Measurements from ENCODE around the gene EMID1.
"Not testable (repeated sequence)": the region's sequence is repeated elsewhere in the genome, so short reads cannot be mapped to it uniquely, and the experiment has no call there.

The EMID1 gene

DNA sequence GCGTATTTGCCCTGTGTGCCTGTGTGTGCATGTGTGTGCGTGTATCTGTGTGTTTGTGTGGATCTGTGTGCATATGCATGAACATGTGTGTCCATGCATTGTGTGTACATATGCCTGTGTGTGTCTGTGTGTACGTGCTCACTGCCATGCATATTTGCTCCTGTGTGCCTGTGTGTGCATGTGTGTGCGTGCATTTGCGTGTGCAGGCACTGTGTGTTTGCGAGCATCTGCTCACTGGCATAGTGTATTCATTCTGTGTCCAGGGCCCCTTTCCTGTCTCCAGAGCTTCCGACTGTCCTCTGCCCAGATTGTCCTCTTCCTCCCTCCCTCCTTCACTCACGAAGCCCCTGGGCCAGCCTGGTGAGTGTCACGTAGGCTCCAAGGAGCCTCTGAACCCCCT, 5.8 kb downstream of the EMID1 start:
- DNase-seq: no peak

DNA sequence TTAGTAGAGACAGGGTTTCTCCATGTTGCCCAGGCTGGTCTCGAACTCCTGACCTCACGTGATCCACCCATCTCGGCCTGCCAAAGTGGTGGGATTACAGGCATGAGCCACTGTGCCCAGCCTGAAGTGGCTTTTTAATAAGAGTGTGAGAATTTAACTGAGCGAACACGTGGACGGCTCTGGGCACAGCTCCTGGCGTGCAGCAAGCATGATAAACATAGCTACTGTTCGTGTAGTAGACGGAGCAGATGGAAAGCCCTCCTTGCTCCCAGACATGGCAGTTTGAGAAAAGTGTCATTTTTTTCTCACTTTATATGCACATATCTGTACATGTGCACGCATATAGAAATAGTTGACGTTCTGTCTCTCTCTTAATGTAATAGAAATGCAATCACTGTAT, 7.0 kb downstream of the EMID1 start:
- no peak for DNase-seq

DNA sequence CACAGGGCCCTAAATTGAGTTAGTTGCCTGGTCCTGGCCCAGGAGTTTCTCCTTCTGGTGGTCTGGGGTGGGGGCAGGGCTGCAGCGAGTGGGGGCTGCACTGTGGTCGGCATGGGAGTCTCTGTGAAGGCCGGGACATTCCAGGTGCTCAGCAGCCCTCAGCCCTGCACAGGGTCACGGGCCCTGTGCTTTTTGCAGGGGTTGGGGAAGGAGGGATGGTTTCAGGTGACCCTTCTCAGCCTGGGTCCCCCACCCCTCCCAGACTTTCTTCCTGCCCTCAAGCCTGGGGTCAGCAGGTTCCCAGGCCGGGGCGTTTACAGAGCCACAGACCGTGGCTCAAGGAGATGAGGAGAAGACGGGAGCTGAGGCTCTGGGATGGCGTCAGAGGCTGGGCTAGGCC, 7.8 kb downstream of the EMID1 start:
- no peak for DNase-seq

DNA sequence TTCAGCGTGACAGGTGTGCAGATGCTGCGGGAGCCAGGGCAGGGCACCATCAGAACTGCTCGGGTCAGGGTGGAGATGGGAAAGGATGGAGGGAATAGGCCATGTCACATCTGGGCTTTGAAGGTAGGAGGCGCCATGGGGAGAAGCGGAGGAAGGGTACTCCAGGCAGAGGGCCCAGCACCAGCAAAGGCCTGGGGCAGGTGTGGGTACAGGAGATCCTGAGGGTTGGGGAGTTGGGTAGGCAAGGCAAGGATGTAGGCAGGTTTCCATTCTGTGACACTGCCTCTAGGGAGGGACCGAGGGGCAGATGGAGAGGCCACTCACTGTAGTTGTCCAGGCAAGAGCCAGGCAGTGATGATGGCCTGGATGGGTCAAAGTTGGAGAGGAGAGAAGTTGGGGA, 8.5 kb downstream of the EMID1 start:
- DNase-seq: no peak

DNA sequence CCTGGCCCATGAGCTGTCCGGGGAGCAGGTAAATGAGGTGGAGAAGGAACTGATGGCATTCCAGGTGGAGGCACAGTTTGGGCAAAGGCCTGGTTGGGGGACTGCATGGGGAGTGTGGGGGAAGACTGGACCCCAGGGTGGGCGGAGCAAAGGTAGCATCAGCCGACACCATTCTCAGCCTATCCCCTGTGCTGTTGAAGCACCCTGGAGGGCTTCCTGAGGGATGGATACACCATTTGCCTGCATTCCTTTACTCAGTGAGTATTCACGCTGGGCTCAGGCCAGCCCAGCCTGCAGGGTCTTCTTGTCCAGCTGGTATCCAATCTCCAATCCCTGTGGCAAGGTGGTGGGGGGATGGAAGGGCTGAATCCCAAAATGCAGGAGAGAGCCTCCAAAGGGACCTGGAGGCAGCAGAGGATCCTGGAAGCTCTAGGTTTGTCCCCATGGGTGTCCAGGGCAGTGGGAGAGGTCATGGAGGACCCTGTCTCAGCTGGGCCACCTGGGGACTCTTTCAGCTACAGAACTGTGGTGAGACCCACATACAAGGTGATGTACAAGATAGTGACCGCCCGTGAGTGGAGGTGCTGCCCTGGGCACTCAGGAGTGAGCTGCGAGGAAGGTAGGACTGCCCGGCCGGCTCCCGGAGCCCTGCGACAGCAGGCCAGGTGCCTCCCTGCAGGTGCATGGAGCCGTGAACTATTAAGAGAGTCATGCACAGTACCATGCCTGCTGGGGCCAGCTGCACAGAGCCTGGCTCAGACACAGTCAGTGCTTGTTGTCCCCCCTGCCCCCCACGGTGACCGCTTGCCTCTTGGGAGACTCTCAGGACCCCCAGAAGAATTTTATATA, 9.5 kb downstream of the EMID1 start:
- DNase-seq: no peak

DNA sequence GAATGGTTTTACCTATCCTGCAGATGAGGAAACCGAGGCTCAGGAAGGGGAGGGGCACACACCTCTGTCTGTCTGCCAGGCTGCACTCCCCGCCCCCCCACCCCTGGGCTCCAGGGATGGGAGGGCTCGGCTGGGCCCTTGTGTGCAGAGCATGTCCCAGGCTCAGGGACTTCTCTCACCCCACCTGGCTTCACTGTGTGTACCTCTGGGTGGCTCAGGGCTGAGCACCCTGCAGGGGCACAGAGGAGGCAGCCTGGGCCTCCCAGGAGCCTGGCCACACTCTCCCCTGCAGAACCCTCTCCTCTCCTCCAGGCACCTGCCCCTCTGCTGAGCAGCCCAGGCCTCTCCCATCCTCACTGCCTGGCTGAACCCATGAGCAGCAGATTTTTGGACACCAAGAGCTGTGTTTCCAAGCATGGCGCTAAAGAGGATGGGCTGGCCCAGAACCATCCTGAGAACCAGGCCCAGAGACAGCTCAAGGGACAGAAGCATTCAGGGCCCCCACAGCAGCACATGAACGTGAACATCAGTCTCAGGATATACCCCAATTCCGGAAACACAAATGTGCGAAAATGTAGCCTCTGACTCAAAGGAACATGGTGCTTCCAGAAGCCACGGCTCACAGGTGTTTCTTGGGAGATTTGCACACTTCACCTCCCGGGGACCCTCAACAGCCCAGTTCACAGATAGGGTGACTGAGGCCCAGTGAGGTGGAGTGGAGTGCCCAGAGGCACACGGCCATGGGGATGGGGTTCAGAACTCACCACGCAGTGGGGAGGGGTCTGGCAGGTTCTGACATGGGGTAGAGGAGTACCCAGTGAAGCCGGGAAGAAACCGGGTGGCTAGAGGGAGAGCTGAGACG, 10.5 kb downstream of the EMID1 start:
- DNase-seq: no peak

DNA sequence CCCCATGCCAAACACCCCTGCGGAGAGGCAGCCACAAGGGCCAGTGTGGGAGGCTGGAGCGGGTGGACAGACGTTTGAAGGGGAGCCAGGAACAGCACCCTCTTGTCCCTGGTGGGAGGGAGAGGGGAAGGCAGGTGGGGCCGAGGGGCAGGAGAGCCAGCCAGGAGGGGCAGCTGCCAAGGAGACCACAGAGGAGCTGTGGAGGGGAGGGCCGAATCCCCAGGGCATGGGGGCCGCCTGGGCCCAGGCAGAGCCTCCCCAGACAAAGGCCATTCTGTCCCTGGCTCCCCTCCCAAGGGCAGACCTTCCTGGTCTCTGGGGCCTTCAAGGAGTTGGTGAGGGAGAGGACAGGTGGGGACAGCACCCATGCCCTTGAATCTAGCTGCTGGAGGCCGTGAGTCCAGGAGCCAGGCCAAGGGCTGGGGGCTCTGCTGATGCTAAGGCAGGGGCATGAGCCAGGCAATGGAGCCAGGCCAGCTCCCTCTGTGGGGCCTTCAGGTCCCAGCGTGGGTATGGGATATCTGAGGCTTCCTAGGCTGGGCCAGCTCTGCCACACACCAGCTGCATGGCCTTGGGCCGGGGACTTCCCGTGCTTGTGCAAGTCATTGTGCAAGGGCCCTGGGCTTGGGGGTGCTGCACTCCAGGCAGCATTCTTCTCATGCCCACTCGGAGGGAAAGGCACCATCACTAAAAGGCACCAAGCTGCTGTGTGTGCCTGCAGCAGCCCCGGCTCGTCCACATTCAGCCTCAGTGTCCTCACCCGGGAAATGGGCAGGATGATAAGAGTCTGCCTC, 11.4 kb downstream of the EMID1 start:
- no peak for DNase-seq

DNA sequence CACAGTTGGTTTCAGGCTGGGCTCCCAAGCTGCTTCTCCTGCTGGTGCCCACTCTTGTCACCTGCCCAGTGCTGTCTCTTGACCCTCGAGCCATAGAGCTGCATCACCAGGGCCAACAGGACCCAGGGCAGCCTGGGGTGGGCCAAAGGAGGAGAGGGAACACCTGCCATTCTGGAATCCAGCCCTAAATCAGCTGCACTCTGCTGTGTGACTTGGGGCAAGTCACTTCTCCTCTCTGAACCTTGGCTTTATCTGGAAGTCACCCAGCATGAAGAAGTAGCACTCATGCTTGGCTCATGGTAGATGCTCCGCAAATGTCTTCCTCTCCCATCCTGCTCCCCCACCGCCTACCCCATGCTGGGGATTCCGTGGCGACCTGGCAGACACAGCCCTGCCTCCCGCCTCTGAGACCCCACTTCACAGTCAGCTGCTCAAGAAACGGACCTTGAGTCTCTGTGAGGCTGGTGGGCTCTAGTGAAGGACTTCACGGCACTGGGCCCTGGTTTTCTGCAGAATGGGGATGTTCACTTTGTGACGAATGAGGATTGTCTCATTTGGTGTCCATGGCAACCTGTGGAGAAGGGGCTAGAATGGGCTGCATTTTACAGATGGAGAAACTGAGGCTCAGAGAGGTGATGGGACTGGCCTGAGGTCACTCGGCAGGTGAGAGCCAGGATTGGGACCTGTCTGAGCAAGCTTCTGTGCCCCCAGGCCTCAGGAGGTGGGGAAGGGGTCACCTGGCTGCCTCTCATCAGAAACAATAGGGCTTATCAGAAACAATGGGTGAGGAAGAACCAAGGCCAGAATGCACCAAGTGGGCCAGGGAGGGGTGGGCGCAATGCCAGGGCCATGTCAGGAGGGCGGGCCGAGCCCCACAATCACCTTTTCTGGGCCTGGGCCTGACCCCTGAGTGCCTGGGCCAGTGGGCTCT, 12.4 kb downstream of the EMID1 start:
- DNase-seq: no peak

DNA sequence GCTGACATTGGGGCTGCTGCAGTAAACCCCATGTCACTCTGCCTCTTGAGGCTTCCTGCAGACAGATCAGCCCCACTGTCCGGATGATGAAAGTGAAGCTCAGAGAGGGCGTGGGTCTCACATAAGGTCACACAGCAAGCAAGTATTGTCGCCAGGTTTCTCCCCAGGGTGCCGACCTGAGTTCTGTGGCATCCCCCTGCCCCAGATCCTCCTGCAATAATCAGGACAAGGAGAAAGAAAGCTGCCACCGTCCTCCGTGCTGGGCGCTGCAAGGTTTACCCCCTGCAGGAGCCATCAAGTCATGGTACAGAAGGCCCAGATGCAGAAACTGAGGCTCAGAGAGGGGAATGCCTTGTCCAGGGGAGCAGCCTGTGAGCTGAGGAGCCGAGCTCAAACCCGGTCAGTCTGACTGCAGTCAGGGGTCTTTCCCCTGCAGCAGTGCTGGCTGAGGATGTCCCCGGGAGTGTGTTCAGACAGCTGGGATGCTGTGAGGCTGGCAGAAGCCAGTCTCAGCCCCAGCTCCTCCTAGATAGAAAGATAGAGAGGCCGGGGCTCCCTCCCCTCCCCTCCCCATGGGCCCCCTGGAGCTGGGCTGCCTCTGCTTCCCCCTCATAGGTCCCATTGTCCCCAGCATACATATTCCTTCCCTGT, 13.2 kb downstream of the EMID1 start:
- no peak for DNase-seq

DNA sequence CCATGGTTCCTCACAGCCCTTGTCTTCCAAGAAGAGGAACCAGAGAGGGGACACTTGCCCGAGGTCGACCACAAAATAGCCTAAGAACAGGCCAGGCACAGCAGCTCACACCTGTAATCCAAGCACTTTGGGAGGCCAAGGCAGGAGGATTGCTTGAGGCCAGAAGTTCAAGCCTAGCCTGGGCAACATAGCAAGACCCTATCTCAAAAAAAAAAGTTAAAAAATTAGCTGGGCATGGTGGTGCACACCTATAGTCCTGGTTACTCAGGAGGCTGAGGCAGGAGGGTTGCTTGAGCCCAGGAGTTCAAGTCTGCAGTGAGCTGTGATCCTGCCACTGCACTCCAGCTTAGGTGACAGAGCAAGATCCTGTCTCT, 13.7 kb downstream of the EMID1 start:
- DNase-seq: not testable (repeated sequence)

DNA sequence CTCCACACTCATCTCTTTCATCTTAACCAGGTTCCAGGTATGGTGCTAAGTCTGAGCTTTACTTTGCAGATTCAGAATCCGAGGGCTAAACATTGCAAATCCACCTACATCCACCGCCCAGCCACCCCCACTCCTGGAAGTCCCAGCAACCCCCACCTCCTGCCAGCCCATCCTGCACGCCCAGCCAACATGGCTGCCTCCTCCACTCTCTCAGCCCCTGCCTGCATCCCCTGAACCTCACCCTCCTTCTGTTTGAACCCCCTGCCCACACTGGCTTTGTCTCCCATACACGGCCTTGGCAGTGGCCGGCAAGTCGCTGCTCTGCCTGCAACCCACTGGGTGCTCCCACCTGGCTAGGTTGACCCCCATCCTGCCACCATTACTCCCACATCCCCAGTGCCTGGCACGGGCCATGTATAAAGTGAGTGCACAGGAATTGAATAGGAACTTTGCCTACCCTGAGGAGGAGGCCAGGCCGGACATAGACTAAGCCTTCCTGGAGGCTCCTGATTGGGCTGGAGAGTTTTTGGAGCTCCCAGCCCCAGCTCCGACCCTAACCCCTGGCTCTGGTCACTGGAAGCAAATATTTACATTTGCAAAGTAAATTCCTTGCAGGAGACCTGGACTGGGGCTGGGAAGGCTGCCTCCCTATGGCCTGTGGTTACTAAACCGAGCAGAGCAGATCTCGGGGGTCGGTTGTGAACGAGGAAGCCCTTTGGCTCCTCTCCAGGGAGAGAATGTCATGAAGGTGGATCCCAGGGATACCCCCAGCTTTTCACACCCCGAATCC, 14.4 kb downstream of the EMID1 start:
- no peak for DNase-seq

DNA sequence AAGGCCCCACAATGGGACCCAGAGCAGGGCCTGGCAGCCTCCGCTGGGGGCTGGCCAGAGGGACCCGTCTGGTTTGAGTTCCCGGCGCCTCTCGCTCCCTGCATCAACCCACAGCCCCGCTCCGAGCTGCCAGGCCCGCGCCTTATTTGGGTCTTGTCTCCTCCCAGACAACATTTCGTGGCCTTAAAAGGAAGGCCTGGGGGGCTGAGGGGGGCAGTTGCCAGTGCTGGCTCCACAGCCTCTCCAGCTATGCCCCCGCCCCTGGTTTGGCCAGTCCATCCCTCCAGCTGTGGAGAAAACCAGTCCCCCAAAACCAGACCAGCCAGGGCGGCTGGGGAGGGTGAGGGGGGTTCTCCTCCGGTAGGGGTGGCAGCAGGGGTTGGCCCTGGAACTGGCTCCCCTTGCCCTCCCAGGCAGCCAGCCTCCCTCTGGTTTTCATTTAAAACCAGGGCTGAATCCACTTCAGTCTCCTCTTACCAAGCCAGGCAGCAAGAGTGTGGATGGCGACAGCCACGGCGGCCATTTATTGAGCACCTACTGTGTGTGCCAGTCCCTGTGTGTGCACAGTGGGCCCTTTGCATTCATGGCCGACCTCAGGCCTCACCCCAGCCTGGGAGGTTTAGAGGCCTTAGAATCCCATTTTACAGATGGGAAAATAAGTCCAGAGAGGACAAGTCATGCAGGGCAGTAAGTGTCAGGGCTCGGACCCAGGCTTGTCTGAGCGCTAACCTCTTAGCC, 18.6 kb downstream of the EMID1 start:
- no peak for DNase-seq

DNA sequence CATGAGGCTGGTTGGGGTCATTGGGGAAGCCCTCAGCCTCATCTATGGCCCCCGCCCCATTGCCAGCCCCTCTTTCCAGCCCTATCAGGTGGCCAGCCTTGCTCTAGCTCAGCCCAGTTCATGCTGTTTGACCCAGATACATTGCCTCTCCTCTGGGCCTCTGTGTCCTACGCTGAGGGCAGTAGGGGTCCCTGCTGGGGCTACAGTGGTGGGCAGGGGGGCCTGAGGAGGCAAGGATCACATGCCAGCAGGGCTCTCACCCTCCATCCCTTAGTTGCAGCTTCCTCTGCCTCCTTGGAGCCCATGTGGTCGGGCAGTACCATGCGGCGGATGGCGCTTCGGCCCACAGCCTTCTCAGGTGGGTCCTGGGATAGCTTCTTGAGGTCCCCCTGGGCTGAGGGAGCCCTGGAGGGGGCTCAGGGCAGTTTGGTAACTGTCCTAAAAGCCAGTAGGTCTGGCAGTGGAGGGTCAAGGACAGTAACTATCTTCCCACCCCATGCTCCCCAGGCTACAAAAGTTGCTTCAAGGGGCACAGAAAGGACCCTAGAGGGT, 19.2 kb downstream of the EMID1 start:
- DNase-seq: no peak

DNA sequence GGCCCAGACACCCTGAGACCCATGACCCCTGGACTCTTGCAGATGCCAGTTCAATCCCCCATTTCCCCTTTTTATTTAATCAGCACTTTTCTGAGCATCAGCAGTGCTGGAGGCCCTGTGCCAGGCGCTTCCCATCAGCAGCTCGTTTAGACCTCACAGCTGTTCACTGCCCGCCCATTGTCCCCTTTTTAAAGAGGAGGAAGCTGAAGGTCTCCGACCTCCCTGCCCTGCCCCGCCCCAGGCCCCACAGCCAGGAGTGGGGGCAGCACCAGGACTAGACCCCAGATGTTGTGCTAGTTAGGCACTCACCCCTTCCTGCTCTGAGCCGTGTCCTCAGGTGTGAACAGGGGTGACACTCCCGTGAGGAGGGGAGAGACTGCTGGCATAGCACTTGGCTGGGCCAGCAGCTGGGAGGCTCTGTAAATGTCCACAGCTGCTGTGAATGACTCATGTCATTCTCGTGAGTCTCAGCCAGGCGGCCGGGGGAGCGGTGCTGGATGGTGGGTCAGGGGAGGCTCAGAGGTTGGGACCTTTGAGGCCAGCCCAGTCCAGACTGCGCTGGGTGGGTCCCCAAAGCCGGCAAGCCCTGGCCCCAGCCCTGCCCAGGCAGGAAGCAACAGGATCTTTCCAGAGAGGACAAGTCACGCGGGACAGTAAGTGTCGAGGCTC, 19.9 kb downstream of the EMID1 start:
- no peak for DNase-seq

DNA sequence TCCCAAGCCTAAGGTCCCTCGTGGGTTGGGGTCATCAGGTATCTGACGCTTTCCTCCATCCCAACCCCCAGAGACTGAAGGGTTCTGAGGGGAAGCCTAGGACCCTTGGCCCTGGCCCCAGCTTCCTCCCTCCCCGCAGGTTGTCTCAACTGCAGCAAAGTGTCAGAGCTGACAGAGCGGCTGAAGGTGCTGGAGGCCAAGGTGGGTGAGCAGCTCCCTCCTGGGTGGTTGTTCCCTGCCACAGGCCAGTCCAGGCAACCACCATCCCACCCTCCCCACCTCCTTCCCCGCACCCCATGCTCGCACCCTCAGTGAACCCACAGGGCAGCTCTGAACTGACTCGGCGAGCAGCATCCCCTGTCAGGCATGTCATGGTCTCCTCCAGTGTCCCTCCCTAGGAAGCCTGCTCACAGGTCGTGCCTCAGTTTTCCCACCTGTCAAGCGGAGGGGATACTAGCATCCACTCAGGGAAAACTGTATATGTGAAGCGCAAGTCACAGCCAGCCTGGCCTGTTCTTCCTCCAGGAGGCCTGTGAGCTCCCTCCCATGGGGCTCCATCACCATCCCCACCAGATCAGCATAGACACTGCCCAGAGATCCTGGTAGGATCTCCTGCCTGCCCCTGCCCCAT, 20.8 kb downstream of the EMID1 start:
- DNase-seq: no peak

DNA sequence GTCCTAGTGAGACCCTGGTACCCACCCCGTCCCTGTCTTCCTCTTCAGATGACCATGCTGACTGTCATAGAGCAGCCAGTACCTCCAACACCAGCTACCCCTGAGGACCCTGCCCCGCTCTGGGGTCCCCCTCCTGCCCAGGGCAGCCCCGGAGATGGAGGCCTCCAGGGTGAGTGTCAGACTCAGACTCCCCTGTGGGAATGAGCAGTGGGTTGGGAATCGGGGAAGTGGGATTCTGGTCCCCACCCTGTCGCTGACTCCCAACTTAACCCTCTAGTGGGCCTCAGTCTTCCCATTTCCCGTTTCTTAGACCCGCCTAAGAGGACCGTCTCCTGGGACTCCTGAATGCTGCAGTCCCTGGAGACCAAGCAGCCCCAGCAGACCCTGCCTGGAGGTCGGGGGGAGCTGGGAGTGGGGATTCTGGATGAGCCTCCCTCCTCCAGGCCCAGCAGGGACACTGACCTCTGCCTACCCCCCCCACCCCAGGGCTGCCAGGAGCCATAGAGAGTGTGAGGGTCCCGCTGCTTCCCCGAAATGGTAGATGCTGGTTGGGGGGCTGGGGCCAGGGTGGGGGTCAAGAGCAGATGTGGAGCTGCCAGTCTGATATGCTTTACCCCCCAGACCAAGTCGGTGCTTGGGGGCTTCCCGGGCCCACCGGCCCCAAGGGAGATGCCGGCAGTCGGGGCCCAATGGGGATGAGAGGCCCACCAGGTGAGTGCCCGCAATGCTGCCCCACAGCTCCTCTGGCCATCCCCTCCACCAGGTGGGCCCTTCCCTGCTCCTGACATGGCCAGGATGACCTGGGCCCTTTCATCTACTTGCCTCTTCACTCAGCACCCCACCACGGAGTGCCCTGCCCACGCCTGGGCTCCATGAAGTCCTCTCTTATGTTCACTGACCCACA, 25.5 kb downstream of the EMID1 start:
- DNase-seq: no peak
